GM21367 (cell line): ENCODE results near the gene N4BP3.
"Not testable (repeated sequence)": the region's sequence is repeated elsewhere in the genome, so short reads cannot be mapped to it uniquely, and the experiment has no call there.

Experiments
- ATAC-seq: cut with Tn5 transposase; IDR thresholded peaks from one replicate; pipeline ENCODE4 v1.9.1; 2021; ENCODE audit not compliant: unreplicated experiment

N4BP3 gene

DNA sequence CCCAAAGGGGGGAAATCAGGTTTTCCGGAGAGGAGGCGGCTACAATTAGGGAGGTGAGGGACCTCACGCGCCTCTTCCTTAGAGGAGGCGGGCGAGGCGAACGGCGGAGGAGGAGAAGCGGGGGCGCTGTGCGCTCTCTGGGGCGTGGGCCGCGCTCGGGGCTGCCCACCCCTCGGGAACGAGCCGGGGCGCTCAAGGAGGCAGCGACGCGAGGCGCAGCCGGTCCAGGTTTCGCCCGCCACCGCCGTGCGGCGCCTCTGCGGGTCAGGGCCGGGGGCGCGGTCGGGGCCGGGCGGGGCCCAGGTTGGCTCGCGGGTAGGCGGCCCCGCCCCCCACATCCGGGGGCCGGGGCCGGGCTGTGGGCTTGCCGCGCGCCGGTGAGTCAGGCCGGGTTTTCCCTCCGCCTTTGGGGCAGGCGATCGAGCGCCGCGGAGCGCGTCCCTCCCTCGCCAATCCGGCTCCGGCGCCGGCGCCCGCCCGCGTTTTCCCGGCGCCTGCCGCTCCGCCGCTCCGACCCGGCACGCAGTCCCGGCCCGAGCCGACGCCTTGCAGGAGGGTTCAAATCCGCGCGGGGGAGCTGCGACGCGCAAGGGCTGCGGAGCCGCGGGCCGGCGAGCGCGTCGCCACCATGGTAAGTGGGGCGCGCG, at the start of gene N4BP3:
TSS of gene N4BP3 (plus strand) at position 392 of the 647 bp plus-strand sequence. CDS start 6,052 bp downstream, outside the sequence.
- ATAC-seq = peak; percentile 48

DNA sequence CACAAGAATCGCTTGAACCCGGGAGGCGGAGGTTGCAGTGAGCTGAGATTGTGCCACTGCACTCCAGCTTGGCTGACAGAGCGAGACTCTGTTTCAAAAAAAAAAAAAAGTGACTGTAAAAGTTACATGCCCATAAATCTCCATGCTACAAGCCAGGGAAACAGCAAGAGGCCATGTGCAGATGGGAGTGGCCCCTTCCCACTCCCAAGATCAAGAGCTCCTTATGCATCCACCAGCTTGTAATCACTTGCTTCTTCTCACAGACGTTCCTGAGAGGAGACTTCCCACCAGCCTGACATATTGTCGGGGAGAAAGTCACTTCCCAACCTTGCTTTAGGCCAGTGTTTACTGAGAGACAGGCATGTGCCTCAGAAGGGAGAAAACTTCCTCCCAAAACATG, 45.6 kb upstream of the N4BP3 start:
- no peak for ATAC-seq

DNA sequence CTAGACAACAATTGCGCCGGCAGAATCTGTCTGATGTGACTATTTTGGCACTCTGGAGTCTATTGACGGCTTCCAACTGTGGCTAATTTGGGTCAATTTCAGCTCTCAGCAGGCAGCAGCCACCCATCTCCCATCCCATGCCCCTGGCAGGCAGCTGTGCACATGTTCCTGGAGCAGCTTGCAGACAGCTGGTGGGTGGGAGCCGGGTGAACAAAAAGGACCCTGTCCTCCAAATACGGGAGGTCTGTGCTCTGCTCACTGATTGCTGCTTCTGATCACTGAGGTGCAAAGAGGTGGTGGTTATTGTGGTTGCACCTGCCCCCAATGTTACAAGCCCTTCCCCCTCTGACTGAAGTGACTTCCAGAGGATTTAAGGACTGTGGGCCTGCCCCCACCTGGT, 45.0 kb upstream of the N4BP3 start:
- no peak for ATAC-seq

GRCh38 chr5:178069909-178070308, 43.4 kb upstream of the N4BP3 start:
- no peak for ATAC-seq

GRCh38 chr5:178071108-178071507, 42.2 kb upstream of the N4BP3 start:
- no peak for ATAC-seq

GRCh38 chr5:178072749-178073148, 40.6 kb upstream of the N4BP3 start:
- ATAC-seq = no peak

GRCh38 chr5:178074266-178074952, 38.9 kb upstream of the N4BP3 start:
- no peak for ATAC-seq

DNA sequence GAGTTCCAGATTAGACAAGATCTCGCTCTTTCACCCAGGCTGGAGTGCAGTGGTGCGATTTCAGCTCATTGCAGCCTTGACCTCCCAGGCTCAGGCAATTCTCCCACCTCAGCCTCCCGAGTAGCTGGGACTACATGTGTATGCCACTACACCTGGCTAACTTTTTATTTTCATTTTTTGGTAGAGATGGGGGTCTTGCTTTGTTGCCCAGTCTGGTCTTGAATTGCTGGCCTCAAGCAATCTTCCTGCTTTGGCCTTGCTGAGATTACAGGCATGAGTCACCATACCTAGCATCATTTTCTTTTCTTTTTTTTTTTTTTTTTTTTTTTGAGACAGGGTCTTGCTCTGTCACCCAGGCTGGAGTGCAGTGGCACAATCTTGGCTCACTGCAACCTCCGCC, 36.4 kb upstream of the N4BP3 start:
- not testable (repeated sequence) for ATAC-seq

- no peak for ATAC-seq
Observed at GRCh38 chr5:178077751-178078150, 35.6 kb upstream of the N4BP3 start.

GRCh38 chr5:178078197-178079010, 34.9 kb upstream of the N4BP3 start:
- no peak for ATAC-seq

DNA sequence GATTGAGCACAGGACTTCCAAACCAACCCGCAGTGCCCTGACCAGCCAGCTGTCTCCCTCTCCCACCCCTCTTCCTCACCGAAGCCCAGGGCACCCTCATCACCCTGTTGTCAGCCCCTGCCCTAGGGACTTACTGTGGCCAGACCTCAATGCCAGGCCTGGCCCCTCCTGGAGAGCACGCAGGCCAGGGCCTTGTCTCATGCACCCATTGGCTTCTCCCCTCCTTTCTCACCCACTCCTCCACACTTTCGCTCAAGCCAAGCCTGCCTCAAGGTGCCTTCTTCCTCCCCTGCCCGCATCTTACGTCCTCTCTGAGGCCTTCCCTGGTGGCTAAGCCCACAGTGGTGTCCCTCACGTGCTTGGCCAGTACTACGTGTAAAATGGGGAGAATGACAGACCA, 33.3 kb upstream of the N4BP3 start:
- no peak for ATAC-seq

DNA sequence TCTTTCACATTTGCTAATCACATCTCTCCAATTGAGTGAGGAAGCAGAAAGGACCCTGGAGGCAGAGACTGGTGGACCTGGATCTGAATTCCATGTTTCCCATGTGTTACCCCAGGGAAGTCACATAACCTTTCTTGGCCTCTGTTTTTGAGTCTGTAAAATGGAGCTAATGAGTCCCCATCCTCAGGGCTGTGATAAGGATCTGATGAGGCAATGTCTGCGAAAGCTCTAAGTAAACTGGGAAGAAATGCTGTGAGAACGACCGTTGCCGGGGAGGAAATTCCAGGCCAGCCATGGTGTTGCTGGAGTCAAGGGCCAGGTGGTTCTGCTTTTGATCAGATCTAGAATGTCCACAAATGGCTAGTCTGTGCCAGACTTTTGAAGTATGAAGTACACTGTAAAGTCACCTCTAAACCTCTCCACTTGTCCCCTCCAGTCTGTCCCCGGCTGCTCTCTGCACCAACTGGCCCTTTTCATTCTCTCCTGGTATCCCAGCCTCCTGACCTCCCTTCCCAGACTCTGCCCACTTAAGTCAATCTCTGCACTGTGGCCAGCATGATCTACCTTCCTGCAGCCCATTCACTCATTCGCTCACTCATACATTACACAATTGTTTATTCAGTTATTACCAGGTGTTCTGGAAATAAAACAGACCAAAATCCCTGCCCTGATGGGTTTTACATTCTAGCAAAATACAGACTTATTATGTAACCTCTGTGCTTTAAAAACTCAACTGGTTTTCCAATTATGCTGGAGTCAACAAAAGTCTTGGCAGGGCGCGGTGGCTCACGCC, 32.5 kb upstream of the N4BP3 start:
- no peak for ATAC-seq

GRCh38 chr5:178081571-178082243, 31.6 kb upstream of the N4BP3 start:
- ATAC-seq = no peak

GRCh38 chr5:178083922-178084321, 29.4 kb upstream of the N4BP3 start:
- no peak for ATAC-seq

DNA sequence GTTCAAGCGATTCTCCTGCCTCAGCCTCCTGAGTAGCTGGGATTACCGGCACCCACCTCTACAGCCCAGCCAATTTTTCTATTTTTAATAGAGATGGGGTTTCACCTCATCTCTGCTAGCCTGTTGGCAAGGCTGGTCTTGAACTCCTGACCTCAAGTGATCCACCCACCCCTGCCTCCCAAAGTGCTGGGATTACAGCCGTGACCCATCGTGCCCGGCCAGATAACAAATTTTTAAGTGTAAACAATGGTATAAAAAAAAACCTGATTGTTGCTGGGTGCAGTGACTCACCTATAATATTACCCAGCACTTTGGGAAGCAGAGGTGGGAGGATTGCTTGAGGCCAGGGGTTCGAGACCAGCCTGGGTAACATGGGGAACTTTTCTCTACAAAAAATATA, 28.0 kb upstream of the N4BP3 start:
- ATAC-seq = no peak

DNA sequence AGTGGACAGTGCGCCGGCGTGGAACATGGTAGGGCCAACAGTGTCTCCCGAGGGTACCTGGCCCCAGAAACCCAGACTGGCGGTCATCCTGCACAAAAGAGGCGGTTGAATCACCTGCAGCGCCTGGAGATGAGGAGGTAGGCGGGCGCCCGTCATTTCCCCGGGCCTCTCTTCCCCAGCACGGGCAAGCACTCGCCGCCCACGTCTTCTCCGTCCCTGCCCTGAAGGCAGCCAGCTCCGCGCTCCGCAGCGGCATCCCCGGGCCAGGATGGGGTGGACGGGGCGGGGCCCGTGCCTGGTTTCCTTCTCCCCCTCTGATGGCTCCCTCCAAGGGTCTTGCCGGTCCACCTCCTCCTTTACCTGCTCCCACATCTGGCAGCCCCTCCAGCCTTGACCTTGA, 27.1 kb upstream of the N4BP3 start:
- no peak for ATAC-seq

DNA sequence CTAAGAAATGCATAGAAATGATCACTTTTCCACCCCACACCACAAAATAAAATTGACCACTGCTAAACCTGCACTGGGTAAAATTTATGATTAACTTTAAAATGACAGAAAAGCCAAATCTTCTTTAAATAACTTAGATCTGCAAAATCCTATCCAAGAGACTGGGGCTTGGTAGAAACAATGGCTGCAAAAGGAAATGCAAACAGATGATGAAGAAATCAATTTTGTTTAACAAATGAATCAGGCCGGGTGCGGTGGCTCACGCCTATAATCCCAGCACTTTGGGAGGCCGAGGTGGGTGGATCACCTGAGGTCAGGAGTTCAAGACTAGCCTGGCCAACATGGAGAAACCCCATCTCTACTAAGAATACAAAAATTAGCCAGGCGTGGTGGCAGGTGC, 26.1 kb upstream of the N4BP3 start:
- not testable (repeated sequence) for ATAC-seq

DNA sequence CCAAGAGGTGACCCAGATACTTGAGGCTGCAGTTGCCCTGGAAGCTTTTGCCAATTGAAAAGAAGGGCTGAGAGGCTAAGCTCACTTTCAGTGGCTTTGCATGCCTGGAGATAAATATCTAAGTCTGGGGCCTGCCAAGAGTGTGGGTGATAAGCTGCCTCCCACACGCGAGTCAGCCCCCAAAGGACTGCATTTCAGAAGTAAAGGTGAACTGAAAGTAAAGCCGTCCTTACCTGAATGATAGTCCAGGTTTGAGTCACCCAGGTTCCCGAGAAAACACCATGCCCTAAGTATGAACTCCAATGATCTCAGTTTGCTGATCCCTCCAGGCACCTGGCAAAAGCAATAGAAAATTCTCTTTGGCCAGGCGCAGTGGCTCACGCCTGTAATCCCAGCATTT, 22.5 kb upstream of the N4BP3 start:
- no peak for ATAC-seq

- no peak for ATAC-seq
Observed at GRCh38 chr5:178093134-178093533, 20.2 kb upstream of the N4BP3 start.

DNA sequence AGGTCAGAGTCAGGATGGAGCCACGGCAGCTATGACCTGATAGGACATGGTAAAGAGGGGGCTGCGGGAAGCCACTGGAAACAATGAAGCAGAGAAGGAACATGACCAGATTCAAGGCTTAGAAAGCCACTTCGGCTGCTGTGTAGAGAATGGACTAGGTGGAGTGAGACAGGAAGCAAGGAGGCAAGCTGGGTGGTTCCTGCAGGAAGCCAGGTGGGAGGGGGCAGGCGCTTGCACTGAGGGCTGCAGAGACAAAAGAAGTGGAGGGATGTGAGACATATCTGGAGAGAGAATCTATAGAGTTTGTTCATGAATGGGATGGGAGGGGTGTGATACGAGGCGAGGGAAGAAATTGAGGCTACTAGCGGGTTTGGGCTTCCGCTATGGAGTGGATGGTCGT, 19.0 kb upstream of the N4BP3 start:
- ATAC-seq = no peak

GRCh38 chr5:178098685-178099084, 14.6 kb upstream of the N4BP3 start:
- no peak for ATAC-seq
